Esophagus muscularis mucosa (tissue), 4 donors: Measurements from ENCODE around the gene CNGA4. TPM values are rescaled to one million over a fixed set of nuclear protein-coding genes. Genes with fewer than 3 reads are reported as not detected.
A peak's percentile ranks its signal among the peaks of the same experiment; 100 is the strongest.

ENCODE experiments used
- DNase-seq: peaks from one replicate; pipeline ENCODE4 v3.0.0-alpha.2; 2017; ENCODE audit errors: extremely low spot score
- H3K27ac ChIP-seq, 4 donors: fragments of 200-600 bp; sonication (generic); replicated peaks in 1 of 4; 1 replicate in 3 of 4; 2 replicates in 1 of 4; pipeline ENCODE4 v1.5.1; 2016 to 2019; ENCODE audit warnings: mild to moderate bottlenecking in 1 of 4
- H3K27me3 ChIP-seq, 4 donors: fragments of 200-600 bp; sonication (generic); one replicate each; pipeline versions ENCODE4 v1.5.1 to v1.6.0; 2016 to 2019
- H3K36me3 ChIP-seq, 4 donors: fragments of 200-600 bp; sonication (generic); one replicate each; pipeline ENCODE4 v1.5.1; 2016 to 2019
- H3K4me1 ChIP-seq, 4 donors: fragments of 200-600 bp; sonication (generic); one replicate each; pipeline ENCODE4 v1.5.1; 2016 to 2019
- H3K4me3 ChIP-seq, 4 donors: fragments of 200-600 bp; sonication (generic); 1 replicate in 2 of 4; 2 replicates in 2 of 4; pipeline ENCODE4 v1.5.1; 2016 to 2019; ENCODE audit warnings: mild to moderate bottlenecking in 4 of 4, moderate library complexity in 1 of 4
- H3K9me3 ChIP-seq, 4 donors: fragments of 200-600 bp; sonication (generic); 1 replicate in 3 of 4; 2 replicates in 1 of 4; pipeline ENCODE4 v1.5.1; 2016 to 2019
- EP300 ChIP-seq: sonication (generic); formaldehyde crosslinking; IDR thresholded peaks from one replicate; pipeline ENCODE4 v1.6.1; 2017; ENCODE audit warnings: antibody characterized with exemption
- POLR2A ChIP-seq: fragments of 450-650 bp; IDR thresholded peaks from one replicate; pipeline ENCODE4 v1.6.1; 2017; ENCODE audit warnings: antibody characterized with exemption, moderate library complexity, mild to moderate bottlenecking, low read depth
- POLR2AphosphoS5 ChIP-seq, 2 donors: sonication (generic); formaldehyde crosslinking; IDR thresholded peaks; one replicate each; pipeline ENCODE4 v1.6.1; 2017; ENCODE audit warnings: antibody characterized with exemption in 2 of 2
- WGBS: methylation state at CpG from one replicate; pipeline ENCODE4 v1.1.5; 2018; 5-methylcytosine and 5-hydroxymethylcytosine counted together
- intact Hi-C: fragments of 100-400 bp; cut with DNase I; formaldehyde crosslinking; loops from one replicate; pipeline ENCODE4 v1.15.1; 2023
- total RNA-seq, 4 donors: library from RNA; depleted of rRNA; stranded (reverse); fragments of >200 nt; gene quantifications; one replicate each; pipeline versions ENCODE4 v1.1.0 to v1.2.1, GENCODE V29; 2016
- TF ChIP-seq, protein P1 (sequence below), 3 experiments: fragments of 200-600 bp in 2 of 3; fragments of 450-650 bp in 1 of 3; sonication (generic) in 2 of 3; IDR thresholded peaks; one replicate each; pipeline ENCODE4 v1.5.1; 2017 to 2019; ENCODE audit warnings: antibody characterized with exemption in 3 of 3, mild to moderate bottlenecking in 2 of 3, moderate library complexity in 1 of 3

The CNGA4 gene
- total RNA-seq, 4 donors from 2014 or later: not detected

DNA sequence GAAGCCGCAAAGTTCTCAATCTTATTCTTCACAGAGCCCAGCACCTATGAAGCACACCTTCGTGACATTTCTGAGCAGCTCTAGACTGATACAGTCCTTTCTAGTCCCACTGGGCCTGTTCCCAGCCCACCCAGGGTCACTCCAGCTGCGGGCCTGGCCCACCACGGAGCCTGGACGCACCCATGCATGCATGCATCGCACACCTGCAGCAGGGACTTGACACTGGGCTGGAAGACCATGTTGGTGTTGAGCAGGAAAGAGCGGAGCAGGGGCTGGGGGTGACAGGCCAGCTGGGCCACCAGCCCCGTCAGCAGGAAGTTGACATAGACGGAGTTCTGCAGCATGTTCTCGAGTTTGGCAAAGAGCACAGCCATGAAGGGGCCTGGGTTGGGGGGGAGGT, 24.4 kb upstream of the CNGA4 start:
- Histone ChIP-seq H3K36me3 (peaks cover 40 to 99% (median 95%) of the 10 kb centered on the region in 4 donors), H3K27ac (no peak overlapping the region), H3K4me3 (no peak overlapping the region), H3K9me3 (no peaks in the 10 kb centered on the region), H3K4me1 (peaks cover 0 to 4% (median 0%) of the 10 kb centered on the region in 4 donors), H3K27me3 (no peaks in the 10 kb centered on the region)
- 92% methylated on average over 10 of the region's 10 CpGs for WGBS
- DNase-seq: no peak
- TF ChIP-seq POLR2AphosphoS5 (IDR thresholded peaks at IDR 0.05): no peak
- TF ChIP-seq EP300: no peak
- TF ChIP-seq, protein P1, sequence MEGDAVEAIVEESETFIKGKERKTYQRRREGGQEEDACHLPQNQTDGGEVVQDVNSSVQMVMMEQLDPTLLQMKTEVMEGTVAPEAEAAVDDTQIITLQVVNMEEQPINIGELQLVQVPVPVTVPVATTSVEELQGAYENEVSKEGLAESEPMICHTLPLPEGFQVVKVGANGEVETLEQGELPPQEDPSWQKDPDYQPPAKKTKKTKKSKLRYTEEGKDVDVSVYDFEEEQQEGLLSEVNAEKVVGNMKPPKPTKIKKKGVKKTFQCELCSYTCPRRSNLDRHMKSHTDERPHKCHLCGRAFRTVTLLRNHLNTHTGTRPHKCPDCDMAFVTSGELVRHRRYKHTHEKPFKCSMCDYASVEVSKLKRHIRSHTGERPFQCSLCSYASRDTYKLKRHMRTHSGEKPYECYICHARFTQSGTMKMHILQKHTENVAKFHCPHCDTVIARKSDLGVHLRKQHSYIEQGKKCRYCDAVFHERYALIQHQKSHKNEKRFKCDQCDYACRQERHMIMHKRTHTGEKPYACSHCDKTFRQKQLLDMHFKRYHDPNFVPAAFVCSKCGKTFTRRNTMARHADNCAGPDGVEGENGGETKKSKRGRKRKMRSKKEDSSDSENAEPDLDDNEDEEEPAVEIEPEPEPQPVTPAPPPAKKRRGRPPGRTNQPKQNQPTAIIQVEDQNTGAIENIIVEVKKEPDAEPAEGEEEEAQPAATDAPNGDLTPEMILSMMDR (IDR thresholded peaks at IDR 0.05): no peak
- no peak for TF ChIP-seq POLR2A
- intact Hi-C loops: no loop called here

- Histone ChIP-seq H3K4me3 (no peak overlapping the region), H3K9me3 (no peaks in the 10 kb centered on the region), H3K27ac (no peak overlapping the region), H3K27me3 (no peaks in the 10 kb centered on the region), H3K36me3 (peaks cover 39 to 99% (median 85%) of the 10 kb centered on the region in 4 donors), H3K4me1 (peaks cover 0 to 8% (median 2%) of the 10 kb centered on the region in 4 donors)
- intact Hi-C loops: no loop called here
- TF ChIP-seq EP300 (no peak), POLR2A (no peak), POLR2AphosphoS5 (IDR thresholded peaks at IDR 0.05) (no peak)
- TF ChIP-seq, protein P1 (IDR thresholded peaks at IDR 0.05): no peak
- WGBS: 93% methylated on average over 4 of the region's 4 CpGs
- no peak for DNase-seq
These were observed 22.4 kb upstream of the CNGA4 start for GRCh38 chr11:6216501-6216900.

GRCh38 chr11:6217722-6218121, 21.2 kb upstream of the CNGA4 start:
- H3K27ac ChIP-seq: no peak overlapping the region
- peaks cover 45 to 99% (median 85%) of the 10 kb centered on the region in 4 donors for H3K36me3 ChIP-seq
- DNase-seq: no peak
- 88% methylated on average over 14 of the region's 19 CpGs for WGBS
- H3K27me3 ChIP-seq: no peaks in the 10 kb centered on the region
- peaks cover 0 to 8% (median 2%) of the 10 kb centered on the region in 4 donors for H3K4me1 ChIP-seq
- H3K4me3 ChIP-seq: no peak overlapping the region
- TF ChIP-seq POLR2AphosphoS5 (IDR thresholded peaks at IDR 0.05): no peak
- TF ChIP-seq, protein P1 (IDR thresholded peaks at IDR 0.05): no peak
- TF ChIP-seq EP300: no peak
- TF ChIP-seq POLR2A: no peak
- intact Hi-C loops: no loop called here
- no peaks in the 10 kb centered on the region for H3K9me3 ChIP-seq

DNA sequence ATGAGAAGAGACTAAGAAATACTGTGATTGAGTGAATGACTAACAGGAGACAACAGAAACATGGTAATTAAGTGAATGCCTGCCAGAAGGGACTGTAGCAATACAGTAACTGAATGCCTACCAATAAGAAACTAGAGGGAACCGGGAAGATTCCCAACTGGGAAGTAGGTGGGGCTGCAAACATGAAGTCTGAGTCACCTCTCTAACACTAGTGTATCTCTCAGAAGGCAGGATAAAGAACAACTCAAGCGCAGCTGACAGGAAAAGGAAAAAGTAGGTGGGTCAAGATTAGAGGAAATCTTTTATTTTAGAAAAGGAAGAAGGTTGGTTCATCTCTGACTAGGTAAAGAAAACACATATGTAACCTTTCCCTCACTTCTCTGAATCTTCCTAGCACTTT, 19.5 kb upstream of the CNGA4 start:
- Histone ChIP-seq H3K4me1 (peaks cover 0 to 8% (median 4%) of the 10 kb centered on the region in 4 donors), H3K27ac (peak overlapping the region in 2 of 4 donors; percentile 16 to 45), H3K9me3 (no peaks in the 10 kb centered on the region)

More for the DNA sequence above, 19.5 kb upstream of the CNGA4 start:
- 62% methylated on average over 2 of the region's 2 CpGs for WGBS
- TF ChIP-seq, protein P1 (IDR thresholded peaks at IDR 0.05): no peak
- TF ChIP-seq EP300 (no peak), POLR2A (no peak), POLR2AphosphoS5 (IDR thresholded peaks at IDR 0.05) (no peak)
- DNase-seq: no peak
- Histone ChIP-seq H3K4me3 (no peak overlapping the region), H3K27me3 (no peaks in the 10 kb centered on the region), H3K36me3 (peaks cover 56 to 100% (median 88%) of the 10 kb centered on the region in 4 donors)
- intact Hi-C loops: no loop called here
